HepG2 (cell line): ENCODE results near the gene TMEM258. TPM values are rescaled to one million over a fixed set of nuclear protein-coding genes. Genes with fewer than 3 reads are reported as not detected.

Experiments
- ATAC-seq: fragments of 200-7000 bp; cut with Tn5 transposase; 3 replicates; pipeline ENCODE4 v1.9.1; 2020; ENCODE audit warnings: mild to moderate bottlenecking, moderate library complexity
- BruUV-seq: library from RNA; stranded (reverse); fragments of 400-500 nt; replicated peaks from 2 replicates; lab custom pipeline; 2021; lab: Mats Ljungman, UMichigan
- CTCF ChIA-PET: fragments of 300-600 bp; formaldehyde crosslinking; extraction: SDS; loops from one replicate; lab custom pipeline; 2021; ENCODE audit warnings: low total read pairs, inconsistent platforms, low intra/inter-chr PET ratio; lab: Yijun Ruan, JAX
- POLR2A ChIA-PET: fragments of 350-600 bp; sonication (Branson Sonifier 250); formaldehyde crosslinking; loops from one replicate; lab custom pipeline; 2020; ENCODE audit warnings: antibody characterized with exemption, inconsistent platforms; lab: Yijun Ruan, JAX
- DNase-seq: peaks from one replicate; pipeline ENCODE4 v3.0.0-alpha.2; 2015; ENCODE audit warnings: low spot score
- FAIRE-seq: peaks from 3 replicates; lab custom pipeline; 2011; peaks lifted over from hg19 to GRCh38; lab: Jason Lieb, UNC
- H2AFZ ChIP-seq: one replicate; pipeline ENCODE4 v1.6.1; 2011; ENCODE audit warnings: low read length, inconsistent platforms
- H3K27ac ChIP-seq: fragments of 300-600 bp; 3 replicates; pipeline ENCODE4 v1.8.0; 2011; ENCODE audit warnings: mixed run types, mild to moderate bottlenecking, mixed read lengths, low read length, inconsistent platforms; ENCODE audit not compliant: insufficient read depth; ENCODE audit errors: extremely low read length
- H3K27me3 ChIP-seq, 2 experiments: fragments of 200-600 bp in 1 of 2; 2 replicates in 1 of 2; 3 replicates in 1 of 2; pipeline versions ENCODE4 v1.6.0 to v1.8.0; 2011; ENCODE audit warnings: low read length in 2 of 2, mild to moderate bottlenecking in 2 of 2, moderate library complexity in 2 of 2, inconsistent platforms in 1 of 2; ENCODE audit not compliant: insufficient read depth in 2 of 2, control insufficient read depth in 1 of 2
- H3K36me3 ChIP-seq, 2 experiments: fragments of 200-600 bp in 1 of 2; replicated peaks in 1 of 2; 2 replicates in 1 of 2; 3 replicates in 1 of 2; pipeline versions ENCODE4 v1.5.1 to v1.8.0; 2011; ENCODE audit warnings: low read length in 2 of 2, inconsistent platforms in 1 of 2; ENCODE audit not compliant: insufficient read depth in 2 of 2, control insufficient read depth in 1 of 2
- H3K4me1 ChIP-seq: 2 replicates; pipeline ENCODE4 v1.5.1; 2012; ENCODE audit warnings: low read length, inconsistent platforms; ENCODE audit not compliant: insufficient read depth
- H3K4me2 ChIP-seq: 2 replicates; pipeline ENCODE4 v1.6.0; 2011; ENCODE audit warnings: low read depth, low read length, inconsistent platforms
- H3K4me3 ChIP-seq, 3 experiments: fragments of 200-600 bp in 1 of 3; sonication (generic), shearing (Covaris generic) in 1 of 3; replicated peaks in 1 of 3; 2 replicates each; pipeline ENCODE4 v1.5.1; 2011 to 2016; ENCODE audit warnings: low read length in 3 of 3, inconsistent platforms in 2 of 3, low read depth in 2 of 3, mild to moderate bottlenecking in 2 of 3, control low read depth in 1 of 3, mixed read lengths in 1 of 3; ENCODE audit not compliant: insufficient read depth in 1 of 3
- H3K79me2 ChIP-seq: one replicate; pipeline ENCODE4 v1.6.1; 2011; ENCODE audit warnings: low read length, inconsistent platforms; ENCODE audit not compliant: insufficient read depth
- H3K9ac ChIP-seq: 2 replicates; pipeline ENCODE4 v1.6.0; 2011; ENCODE audit warnings: mild to moderate bottlenecking, low read depth, low read length, inconsistent platforms; ENCODE audit not compliant: insufficient read depth
- H3K9me3 ChIP-seq: 2 replicates; pipeline ENCODE4 v1.5.1; 2012; ENCODE audit warnings: mild to moderate bottlenecking, low read length
- H4K20me1 ChIP-seq: 2 replicates; pipeline ENCODE4 v1.6.0; 2011; ENCODE audit warnings: inconsistent platforms, mild to moderate bottlenecking, low read length, moderate library complexity; ENCODE audit not compliant: insufficient read depth
- GABPA ChIP-seq, 2 experiments: IDR thresholded peaks; 2 replicates each; pipeline ENCODE4 v1.6.1; 2011 to 2016; ENCODE audit warnings: low read depth in 2 of 2, low read length in 1 of 2, missing biosample characterization in 1 of 2, missing genetic modification characterization in 1 of 2
- ZNF563 ChIP-seq: sonication (generic); formaldehyde crosslinking; IDR thresholded peaks from 2 replicates; pipeline ENCODE4 v1.8.0; 2022; ENCODE audit warnings: mild to moderate bottlenecking, moderate library complexity, missing genetic modification reagents
- ZNF687 ChIP-seq: sonication (generic); formaldehyde crosslinking; IDR thresholded peaks from 2 replicates; pipeline ENCODE4 v1.5.1; 2020; ENCODE audit warnings: mild to moderate bottlenecking, missing genetic modification reagents, moderate library complexity
- WGBS: methylation state at CpG from one replicate; pipeline ENCODE4 v1.1.6; 2017; ENCODE audit warnings: low lambda C conversion rate; 5-methylcytosine and 5-hydroxymethylcytosine counted together
- in situ Hi-C: cut with HindIII; loops from 2 replicates; pipeline ENCODE4 v1.10.0; 2017; ENCODE audit warnings: low pct_unique_long_range_greater_than_20kb; ENCODE audit not compliant: extremely low pct_ligation_motif_present
- intact Hi-C: fragments of 100-400 bp; cut with micrococcal nuclease; formaldehyde crosslinking; loops from one replicate; pipeline ENCODE4 v1.10.0; 2022; ENCODE audit not compliant: unreplicated experiment
- polyA plus RNA-seq, 8 experiments: library from polyadenylated mRNA; depleted of rRNA in 3 of 8; stranded (reverse) in 7 of 8; unstranded in 1 of 8; fragments of >200 nt; fragmentation: Illumina TruSeq in 4 of 8; extraction: Trizol in 4 of 8; gene quantifications; 2 replicates each; pipeline versions ENCODE4 v1.2.1 to v1.2.3, GENCODE V29; 2011 to 2016; ENCODE audit warnings: low read depth in 4 of 8, missing spikeins in 1 of 8, mixed read lengths in 1 of 8; ENCODE audit not compliant: insufficient read depth in 1 of 8
- total RNA-seq, 5 experiments: library from RNA; depleted of rRNA; stranded (reverse); fragments of >200 nt; fragmentation: Illumina TruSeq; extraction: Trizol; gene quantifications; 2 replicates each; pipeline ENCODE4 v1.2.3, GENCODE V29; 2016; ENCODE audit warnings: low read depth in 1 of 5

The TMEM258 gene
- total and polyA plus RNA-seq, 2 of the 13 experiments (the other 11 are each of a cell fraction or from before 2014, with no cell fraction given): 175 to 424 TPM

GRCh38 chr11:61775606-61776554 is 16.5 kb downstream of the TMEM258 start (continued):
- 0 out of 2 replicates have a peak, but pooled peaks have one; percentile 19 for TF ChIP-seq ZNF687 (CRISPR knock-in tag)
- TF ChIP-seq GABPA (IDR thresholded peaks at IDR 0.05; ENCODE audit: low read depth, low read length): no peak
- no peak for TF ChIP-seq GABPA (CRISPR knock-in tag; IDR thresholded peaks at IDR 0.05; ENCODE audit: low read depth)

GRCh38 chr11:61775106-61775505 is 17.3 kb downstream of the TMEM258 start:
- Histone ChIP-seq H3K9ac (no peak overlapping the region), H3K36me3 (peaks cover 18 to 34% of the 10 kb centered on the region in 2 experiments; a peak in 4 of 5 replicates), H4K20me1 (no peaks in the 10 kb centered on the region), H3K79me2 (no peaks in the 10 kb centered on the region), H3K4me3 (no peak overlapping the region), H2AFZ (no peak overlapping the region), H3K9me3 (no peaks in the 10 kb centered on the region), H3K4me2 (no peak overlapping the region), H3K27me3 (no peaks in the 10 kb centered on the region; a peak in 1 of 5 replicates), H3K4me1 (peaks cover 28% of the 10 kb centered on the region), H3K27ac (no peak overlapping the region)
- no peak for TF ChIP-seq ZNF563 (CRISPR knock-in tag)
- no TSS peak for BruUV-seq
- FAIRE-seq: no peak
- WGBS: 96% methylated on average over 6 of the region's 6 CpGs
- ATAC-seq: no peak
- in situ Hi-C loops: no loop called here
- POLR2A ChIA-PET: interaction anchor here (0.7 to 1.0 kb wide), 2 partner anchors 17 to 26 kb away, joined by 3 to 4 read pairs; no protein-coding TSS in a partner anchor
- intact Hi-C loops: no loop called here
- CTCF ChIA-PET: interaction anchor here (1.1 kb wide), 1 partner anchor 26 kb away, joined by 5 read pairs; no protein-coding TSS in a partner anchor
- no peak for DNase-seq
